Ammon's horn (tissue), 1 donor: ENCODE data around the gene C4orf33.
"Not testable (repeated sequence)": the region's sequence is repeated elsewhere in the genome, so short reads cannot be mapped to it uniquely, and the experiment has no call there.

Source experiments
- DNase-seq: peaks from one replicate; pipeline ENCODE4 v3.0.0-alpha.2; 2016; ENCODE audit warnings: low spot score

C4orf33 gene, protein sequence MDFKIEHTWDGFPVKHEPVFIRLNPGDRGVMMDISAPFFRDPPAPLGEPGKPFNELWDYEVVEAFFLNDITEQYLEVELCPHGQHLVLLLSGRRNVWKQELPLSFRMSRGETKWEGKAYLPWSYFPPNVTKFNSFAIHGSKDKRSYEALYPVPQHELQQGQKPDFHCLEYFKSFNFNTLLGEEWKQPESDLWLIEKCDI

DNA sequence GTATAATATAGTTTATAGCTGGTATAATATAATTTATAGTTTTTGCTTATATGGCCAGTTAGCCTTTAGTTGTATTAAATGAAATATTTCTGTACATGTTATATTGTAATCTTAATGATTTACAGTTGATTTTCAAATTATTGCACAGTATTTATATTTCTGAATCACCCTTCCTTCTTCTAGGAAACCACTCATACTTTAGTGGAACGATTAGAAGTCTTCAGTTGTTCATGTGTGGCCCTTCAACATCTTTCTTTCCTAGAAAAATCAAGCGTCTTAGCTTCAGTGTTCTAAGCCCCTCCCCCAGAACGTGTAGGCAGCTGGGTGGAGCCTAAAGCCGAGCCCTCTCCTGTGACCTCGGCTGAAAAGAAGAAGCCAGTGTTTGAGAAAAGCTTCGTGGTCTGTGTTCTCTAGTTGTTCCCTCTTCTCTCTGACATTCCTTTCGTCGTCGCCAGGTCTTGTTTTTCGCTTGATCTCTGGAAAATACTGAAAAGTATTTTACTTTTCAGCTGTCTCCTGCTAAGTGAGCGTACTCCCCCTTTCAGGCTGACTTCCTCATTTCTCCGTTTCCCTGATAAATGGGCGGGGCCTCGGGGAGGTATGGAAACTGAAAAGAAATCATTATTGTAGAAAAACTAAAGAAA is at the start of gene C4orf33:
TSS of gene C4orf33 (plus strand) at position 342 of the 644 bp plus-strand sequence. CDS start 6,459 bp downstream, outside the sequence.
- DNase-seq = peak; percentile 85

DNA sequence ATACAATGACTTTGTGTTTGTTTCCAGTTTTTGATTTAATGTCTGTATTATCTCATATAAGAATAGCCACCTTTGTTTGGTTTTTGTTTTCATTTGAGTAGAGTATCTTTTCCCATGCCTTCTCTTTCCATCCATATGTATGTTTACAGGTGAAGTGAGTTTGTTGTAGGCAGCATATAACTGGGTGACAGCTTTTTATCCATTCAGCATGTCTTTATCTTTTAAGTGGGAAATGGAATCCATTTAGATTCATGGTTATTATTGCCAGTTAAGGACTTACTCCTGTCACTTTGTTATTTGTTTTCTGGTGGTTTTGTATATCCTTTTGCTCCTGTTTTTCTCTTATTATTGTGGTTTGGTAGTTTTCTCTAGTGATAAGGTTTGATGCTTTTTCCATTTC is 36.9 kb upstream of the C4orf33 start:
- no peak for DNase-seq

DNA sequence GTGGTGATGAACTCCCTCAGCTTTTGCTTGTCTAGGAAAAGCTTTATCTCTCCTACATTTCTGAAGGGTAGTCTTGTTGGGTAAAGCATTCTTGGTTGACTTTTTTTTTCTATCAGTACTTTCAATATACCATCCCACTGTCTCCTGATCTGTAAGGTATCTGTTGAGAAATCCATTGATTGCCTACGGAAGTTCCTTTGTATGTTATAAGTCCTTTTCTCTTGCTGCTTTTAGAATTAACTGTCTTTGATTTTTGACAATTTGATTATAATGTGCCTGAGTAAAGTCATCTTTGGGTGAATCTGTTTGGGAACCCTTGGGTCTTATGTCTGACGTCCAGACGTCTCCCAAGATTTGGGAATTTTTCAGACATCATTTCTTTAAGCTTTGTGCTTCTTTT is 33.4 kb upstream of the C4orf33 start:
- no peak for DNase-seq

GRCh38 chr4:129063640-129064039 is 32.3 kb upstream of the C4orf33 start:
- no peak for DNase-seq

GRCh38 chr4:129064717-129065116 is 31.2 kb upstream of the C4orf33 start:
- no peak for DNase-seq

DNA sequence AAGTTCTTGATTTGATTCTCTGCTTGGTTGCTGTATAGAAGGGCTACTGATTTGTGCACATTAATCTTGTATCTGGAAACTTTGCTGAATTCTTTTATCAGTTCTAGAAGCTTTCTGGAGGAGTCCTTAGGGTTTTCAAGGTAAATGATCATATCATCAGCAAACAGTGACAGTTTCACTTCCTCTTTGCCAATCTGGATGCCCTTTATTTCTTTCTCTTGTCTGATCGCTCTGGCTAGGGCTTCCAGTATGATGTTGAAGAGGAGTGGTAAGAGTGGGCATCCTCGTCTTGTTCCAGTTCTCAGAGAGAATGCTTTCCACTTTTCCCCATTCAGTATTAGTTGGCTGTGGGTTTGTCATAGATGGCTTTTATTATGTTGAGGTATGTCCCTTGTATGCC is 26.4 kb upstream of the C4orf33 start:
- not testable (repeated sequence) for DNase-seq

- DNase-seq = no peak
Measured at GRCh38 chr4:129077326-129077725, 18.6 kb upstream of the C4orf33 start.

DNA sequence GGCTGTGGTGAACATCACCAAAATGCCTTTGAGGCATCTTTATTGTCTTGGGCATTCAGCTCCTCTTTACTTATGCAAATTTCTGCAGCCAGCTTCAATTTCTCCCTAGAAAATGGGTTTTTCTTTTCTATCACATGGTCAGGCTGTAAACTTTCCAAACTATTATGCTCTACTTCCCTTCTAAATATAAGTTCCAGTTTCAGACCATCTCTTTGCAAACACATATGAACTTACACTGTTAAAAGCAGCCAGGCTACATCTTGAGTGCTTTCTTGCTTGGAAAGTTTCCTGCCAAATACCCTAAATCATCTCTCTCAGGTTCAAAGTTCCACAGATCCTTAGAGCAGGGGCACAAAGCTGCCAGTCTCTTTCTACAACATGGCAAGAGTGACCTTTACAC is 15.8 kb upstream of the C4orf33 start:
- no peak for DNase-seq

- DNase-seq = no peak
Measured at GRCh38 chr4:129082302-129082701, 13.7 kb upstream of the C4orf33 start.

- no peak for DNase-seq
Measured at GRCh38 chr4:129085472-129085871, 10.5 kb upstream of the C4orf33 start.

DNA sequence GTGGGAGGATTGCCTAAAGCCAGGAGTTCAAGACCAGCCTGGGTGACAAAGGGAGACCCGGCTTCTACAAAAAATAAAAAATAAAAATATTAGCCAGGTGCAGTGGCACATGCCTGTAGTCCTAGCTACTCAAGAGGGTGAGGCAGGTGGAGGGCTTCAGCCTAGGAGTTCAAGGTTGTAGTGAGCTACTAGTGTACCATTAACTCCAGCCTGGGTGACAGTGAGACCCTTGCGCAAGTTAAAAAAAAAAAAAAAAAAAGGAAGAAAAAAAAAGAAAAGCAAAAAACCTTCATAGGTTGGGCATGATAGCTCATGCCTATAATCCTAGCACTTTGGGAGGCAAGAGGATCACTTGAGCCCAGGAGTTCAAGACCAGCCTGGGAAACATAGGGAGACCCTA is 8.4 kb upstream of the C4orf33 start:
- no peak for DNase-seq

DNA sequence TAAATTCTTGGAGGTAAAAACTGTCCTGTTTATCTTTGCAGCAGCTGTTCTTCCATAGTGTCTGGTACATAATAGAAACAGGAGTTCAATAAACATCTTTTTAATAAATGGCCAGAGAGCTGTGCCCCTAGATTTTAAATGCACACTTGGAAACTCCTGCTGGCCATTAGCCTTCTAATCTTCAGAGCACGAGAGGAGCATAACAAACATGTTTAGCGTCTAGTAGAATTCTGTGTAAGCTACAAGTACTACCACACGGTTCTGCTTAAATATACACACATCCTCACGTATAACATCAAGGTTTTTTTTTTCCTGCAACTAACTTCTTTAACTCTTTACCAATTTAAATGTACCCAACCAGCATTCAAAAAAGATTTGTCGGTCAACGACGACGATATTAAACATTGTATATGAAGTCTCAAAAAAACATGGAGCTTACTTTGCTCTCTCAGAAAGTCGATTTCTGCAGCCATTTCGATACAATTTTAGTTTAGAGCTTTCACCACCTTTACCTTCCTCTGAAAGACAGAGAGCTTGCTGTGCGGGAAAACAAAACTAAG is 3.2 kb upstream of the C4orf33 start:
- peak; percentile 18 for DNase-seq

DNA sequence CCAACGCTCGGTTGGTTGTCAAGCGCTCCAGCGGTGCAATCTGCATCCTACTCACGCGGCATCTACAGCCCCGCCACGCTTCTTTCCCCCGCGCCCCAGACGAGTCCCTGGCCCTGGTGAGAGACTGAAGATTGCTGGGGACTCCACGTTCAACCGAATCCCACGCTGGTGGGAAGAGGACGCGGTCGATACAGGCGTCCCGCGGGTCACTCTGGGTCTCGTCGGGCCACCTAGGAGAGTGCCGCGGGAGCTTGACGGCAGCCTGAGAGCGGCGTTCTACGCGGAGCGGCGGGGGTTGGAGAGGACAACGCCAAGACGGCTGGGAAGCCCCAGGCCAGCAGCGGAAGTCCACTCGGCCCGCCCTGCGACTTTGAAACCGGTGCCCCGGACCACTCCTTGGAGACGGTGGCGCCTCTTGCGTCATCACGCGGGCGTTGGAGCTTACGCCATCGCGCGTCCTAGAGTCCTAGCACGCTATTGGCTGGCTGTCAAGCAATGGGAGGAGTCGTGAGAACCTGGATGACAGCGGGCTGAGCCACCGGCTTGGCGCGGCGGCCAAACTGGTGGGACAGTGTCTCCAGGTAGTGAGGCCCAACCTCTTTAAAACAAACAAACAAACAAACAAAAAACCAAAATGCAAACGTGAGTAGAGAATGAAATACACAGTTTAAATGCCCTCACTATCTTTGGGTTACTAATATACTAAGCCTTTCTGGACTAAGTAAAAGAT is 2.6 kb upstream of the C4orf33 start, which contains the start of gene SCLT1:
TSS of gene SCLT1 (minus strand) at position 349 of the 730 bp plus-strand sequence. CDS start 436 bp downstream, outside the sequence.
- peak; percentile 100 for DNase-seq

DNA sequence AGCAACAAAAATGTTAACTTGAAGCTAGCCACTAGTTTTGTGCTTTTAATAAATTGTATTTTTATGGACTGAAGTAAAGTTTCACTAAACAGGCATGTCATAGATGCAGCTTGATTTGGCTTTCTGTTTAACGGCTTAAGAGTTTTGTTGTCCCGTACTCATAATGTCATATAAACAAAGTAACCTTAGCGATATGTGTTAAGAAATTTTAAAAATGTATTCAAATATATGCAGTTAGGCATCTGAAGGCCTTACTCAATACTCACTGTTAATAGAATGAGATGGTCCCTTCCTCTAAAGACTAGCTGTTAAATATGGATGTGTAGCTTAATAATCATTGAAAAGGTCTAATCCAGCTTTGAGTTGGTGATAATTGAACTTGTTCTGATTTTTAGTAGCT is 1.6 kb upstream of the C4orf33 start:
- no peak for DNase-seq

GRCh38 chr4:129098531-129099001 is 2.6 kb downstream of the C4orf33 start:
- DNase-seq = no peak

- no peak for DNase-seq
Measured at GRCh38 chr4:129109965-129110824, 14.2 kb downstream of the C4orf33 start.

DNA sequence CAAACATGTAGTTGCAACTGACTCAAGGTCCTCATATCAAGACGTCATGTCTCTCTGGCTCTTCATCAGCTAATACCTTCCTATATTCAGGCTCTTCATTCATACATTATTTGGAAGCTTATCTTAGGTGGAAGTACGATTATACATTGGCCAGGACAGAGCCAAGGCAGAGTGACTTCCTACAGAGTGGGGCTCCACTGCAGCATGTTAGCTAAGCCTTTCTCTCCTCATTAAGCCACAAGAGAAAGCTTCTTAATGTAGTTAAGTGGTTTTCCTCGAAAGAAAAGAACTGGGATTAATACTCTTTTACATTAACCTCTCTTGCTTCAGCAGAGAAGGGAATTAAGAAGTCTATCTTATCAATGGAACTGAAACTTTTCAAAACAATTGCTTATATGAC is 15.0 kb downstream of the C4orf33 start:
- DNase-seq = no peak

DNA sequence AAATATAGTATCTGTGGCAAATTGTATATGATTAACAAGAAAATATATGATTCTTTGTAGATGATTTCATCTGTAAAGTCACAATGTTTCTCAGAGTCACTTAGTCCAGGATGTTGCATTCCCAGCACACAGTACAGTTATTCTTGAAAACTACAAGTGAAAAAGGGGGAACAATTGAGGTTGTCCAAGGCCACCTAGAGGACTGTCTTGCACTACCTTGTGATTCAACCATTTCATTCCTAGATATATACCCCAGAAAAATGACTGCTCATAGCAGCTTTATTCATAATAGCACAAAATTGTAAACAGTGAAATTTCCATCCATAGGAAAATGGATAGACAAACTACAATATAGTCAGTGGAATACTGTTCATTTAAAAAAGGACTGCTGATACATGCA is 16.0 kb downstream of the C4orf33 start:
- DNase-seq = no peak

- DNase-seq = no peak
Measured at GRCh38 chr4:129113434-129113833, 17.5 kb downstream of the C4orf33 start.

DNA sequence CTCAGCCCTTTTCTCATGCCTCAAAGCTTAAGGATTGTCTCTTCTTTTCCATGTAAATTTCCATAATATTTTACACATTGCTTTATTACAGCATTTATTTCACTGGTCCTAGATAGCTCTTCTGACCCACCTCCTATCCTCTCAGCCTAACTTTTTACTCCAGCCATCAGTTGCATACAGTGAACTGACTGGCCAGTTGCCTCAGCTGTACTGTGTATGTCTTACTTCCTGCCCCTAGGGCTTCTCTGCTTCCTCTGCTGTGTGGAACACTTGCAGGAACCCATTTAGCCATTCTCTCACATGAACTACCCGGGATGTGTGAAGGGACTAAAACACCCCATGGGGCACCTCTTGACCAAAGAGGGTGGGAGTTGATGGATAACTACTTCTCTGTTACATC is 18.0 kb downstream of the C4orf33 start:
- DNase-seq = no peak

GRCh38 chr4:129117705-129118104 is 21.8 kb downstream of the C4orf33 start:
- DNase-seq = no peak

GRCh38 chr4:129126614-129127013 is 30.7 kb downstream of the C4orf33 start:
- not testable (repeated sequence) for DNase-seq
